ENCODE data around the gene NHP2. TPM values are rescaled to one million over a fixed set of nuclear protein-coding genes. Genes with fewer than 3 reads are reported as not detected.

The NHP2 gene
- polyA plus RNA-seq, 2 of the 4 experiments (the other 2 are of a cell fraction), result 205 to 553 TPM

GRCh38 chr5:178115136-178115813 lies 38.4 kb downstream of the NHP2 start:
- H3K4me2 ChIP-seq, result no peak overlapping the region
- WGBS (ENCODE audit: missing lambda C conversion rate), result 79% methylated on average over 11 of the region's 12 CpGs
- DNase-seq (ENCODE audit: low read depth in 1 of 2, low spot score in 1 of 2), result no peak
- FAIRE-seq, result no peak
- H3K9me3 ChIP-seq, result no peaks in the 10 kb centered on the region
- ATAC-seq, result no peak
- no peak overlapping the region for H3K4me3 ChIP-seq
- ChIA-PET POLR2A (no interaction called here), CTCF (interaction anchor here (1.1 to 1.5 kb wide), 5 partner anchors 9 to 40 kb away, joined by 3 to 8 read pairs (median 4); no protein-coding TSS in a partner anchor)
- H3K27ac ChIP-seq, result no peak overlapping the region
- H3K4me1 ChIP-seq, result peaks cover 7% of the 10 kb centered on the region; the same call in 2 of the 3 replicates
- TF ChIP-seq PBX3 (IDR thresholded peaks at IDR 0.05) (no peak), HOXA7 (CRISPR knock-in tag; IDR thresholded peaks at IDR 0.05) (no peak), BHLHE40 (IDR thresholded peaks at IDR 0.05; ENCODE audit: low read depth, low read length) (no peak), CEBPB (IDR thresholded peaks at IDR 0.05) (no peak), NR3C1 (IDR thresholded peaks at IDR 0.05) (no peak), FOXS1 (CRISPR knock-in tag; IDR thresholded peaks at IDR 0.05) (no peak), GATA3 (IDR thresholded peaks at IDR 0.05; ENCODE audit: borderline replicate concordance) (no peak), EP300 (IDR thresholded peaks at IDR 0.05) (no peak), TP53 (CRISPR knock-in tag; IDR thresholded peaks at IDR 0.05) (no peak), RAD21 (conservative IDR thresholded peaks at IDR 0.05 in 1 of 2, IDR thresholded peaks at IDR 0.05 in 1 of 2) (no peak), MAX (IDR thresholded peaks at IDR 0.05) (no peak), ZSCAN20 (CRISPR knock-in tag; IDR thresholded peaks at IDR 0.05) (no peak), CBX8 (IDR thresholded peaks at IDR 0.05) (no peak), NFE2L2 (conservative IDR thresholded peaks at IDR 0.05; ENCODE audit: low read length) (no peak), EHF (CRISPR knock-in tag; IDR thresholded peaks at IDR 0.05) (no peak)

GRCh38 chr5:178114325-178115135 lies 39.2 kb downstream of the NHP2 start:
- H3K9me3 ChIP-seq, result no peaks in the 10 kb centered on the region
- no peak for DNase-seq (ENCODE audit: low read depth in 1 of 2, low spot score in 1 of 2)
- peaks cover 7% of the 10 kb centered on the region; the same call in 2 of the 3 replicates for H3K4me1 ChIP-seq
- WGBS (ENCODE audit: missing lambda C conversion rate), result 57% methylated on average over 15 of the region's 28 CpGs
- ChIA-PET POLR2A (no interaction called here), CTCF (interaction anchor here (1.1 to 1.2 kb wide), 5 partner anchors 10 to 49 kb away, joined by 3 to 4 read pairs (median 3); no protein-coding TSS in a partner anchor)
- no peak for FAIRE-seq
- H3K27ac ChIP-seq, result peak overlapping the region in 1 of 2 experiments; percentile 87; a peak in 3 of 6 replicates
- TF ChIP-seq GATA3 (IDR thresholded peaks at IDR 0.05; ENCODE audit: borderline replicate concordance), result no peak
- no peak for TF ChIP-seq CBX2 (IDR thresholded peaks at IDR 0.05; ENCODE audit: borderline replicate concordance, low read depth)
- TF ChIP-seq BCL3 (IDR thresholded peaks at IDR 0.05), result no peak
- no peak for TF ChIP-seq SREBF2 (IDR thresholded peaks at IDR 0.05)
- TF ChIP-seq POLR2AphosphoS2 (conservative IDR thresholded peaks at IDR 0.05; ENCODE audit: low read length), result no peak
- no peak for TF ChIP-seq MAFK (IDR thresholded peaks at IDR 0.05; ENCODE audit: partially characterized antibody)
- no peak for TF ChIP-seq SMC3 (IDR thresholded peaks at IDR 0.05)
- no peak for TF ChIP-seq E2F6 (IDR thresholded peaks at IDR 0.05; ENCODE audit: borderline replicate concordance, low read depth)
- no peak for TF ChIP-seq KDM5A (IDR thresholded peaks at IDR 0.05)
- TF ChIP-seq RNF2 (IDR thresholded peaks at IDR 0.05; ENCODE audit: borderline replicate concordance, low read depth), result no peak
- no peak for TF ChIP-seq FOSB (CRISPR knock-in tag; IDR thresholded peaks at IDR 0.05)
- no peak for TF ChIP-seq HMGXB4 (CRISPR knock-in tag; IDR thresholded peaks at IDR 0.05; ENCODE audit: borderline replicate concordance)
- no peak for TF ChIP-seq NR3C1 (IDR thresholded peaks at IDR 0.05)
- TF ChIP-seq ATOH8 (CRISPR knock-in tag; IDR thresholded peaks at IDR 0.05; ENCODE audit: low read depth), result no peak
- TF ChIP-seq RCOR1 (IDR thresholded peaks at IDR 0.05; ENCODE audit: low read depth, low read length), result no peak
- TF ChIP-seq MAX (IDR thresholded peaks at IDR 0.05), result no peak
- TF ChIP-seq ZNF302 (CRISPR knock-in tag; IDR thresholded peaks at IDR 0.05), result no peak
- TF ChIP-seq RFX5 (IDR thresholded peaks at IDR 0.05), result no peak
- H3K4me3 ChIP-seq, result peak overlapping the region; percentile 59
- ATAC-seq, result peak; percentile 27 to 57; a peak in 3 of 6 replicates
- H3K4me2 ChIP-seq, result peak overlapping the region; percentile 96

All from A549 (cell line).